Uterus (tissue), 4 donors: ENCODE results near the gene ODR4. TPM values are rescaled to one million over a fixed set of nuclear protein-coding genes. Genes with fewer than 3 reads are reported as not detected.

Experiments used
- DNase-seq, 2 donors: peaks; one replicate each; pipeline ENCODE4 v3.0.0-alpha.2; 2019 to 2020
- H3K27ac ChIP-seq, 2 donors: fragments of 200-600 bp; sonication (generic); 1 replicate in 1 of 2; 2 replicates in 1 of 2; pipeline ENCODE4 v1.5.1; 2016 to 2018
- H3K27me3 ChIP-seq, 2 donors: fragments of 200-600 bp; sonication (generic); one replicate each; pipeline ENCODE4 v1.5.1; 2018 to 2019; ENCODE audit warnings: control low read depth in 1 of 2
- H3K36me3 ChIP-seq, 2 donors: fragments of 200-600 bp; sonication (generic); one replicate each; pipeline ENCODE4 v1.5.1; 2019; ENCODE audit warnings: control low read depth in 1 of 2
- H3K4me1 ChIP-seq, 2 donors: fragments of 200-600 bp; sonication (generic); one replicate each; pipeline ENCODE4 v1.5.1; 2018 to 2019; ENCODE audit warnings: control low read depth in 1 of 2
- H3K4me3 ChIP-seq, 2 donors: fragments of 200-600 bp; sonication (generic); 1 replicate in 1 of 2; 2 replicates in 1 of 2; pipeline ENCODE4 v1.5.1; 2018 to 2019; ENCODE audit warnings: mild to moderate bottlenecking in 1 of 2
- H3K9me3 ChIP-seq, 2 donors: fragments of 200-600 bp; sonication (generic); one replicate each; pipeline ENCODE4 v1.5.1; 2019; ENCODE audit warnings: control low read depth in 1 of 2
- CTCF ChIP-seq, 4 experiments: fragments of 200-600 bp in 2 of 4; fragments of 450-650 bp in 2 of 4; sonication (generic) in 2 of 4; IDR thresholded peaks; one replicate each; pipeline ENCODE4 v1.5.1; 2016 to 2019; ENCODE audit warnings: antibody characterized with exemption in 4 of 4, mild to moderate bottlenecking in 2 of 4, moderate library complexity in 1 of 4
- intact Hi-C: fragments of 100-400 bp; cut with DNase I; formaldehyde crosslinking; loops from one replicate; pipeline ENCODE4 v1.15.1; 2023; ENCODE audit warnings: low total_unique reads
- total RNA-seq, 4 donors: library from RNA; depleted of rRNA in 3 of 4; stranded (reverse); fragments of >200 nt in 3 of 4; gene quantifications; one replicate each; pipeline versions ENCODE4 v1.1.0 to v1.2.4, GENCODE V29; 2014 to 2023
- donor health status: DM: yes; HTN: yes; CAD: no.

ODR4 gene
- total RNA-seq, 4 donors from 2014 or later, result 4.6 to 39.4 (median 17.7) TPM

GRCh38 chr1:186465946-186466345 lies 90.3 kb downstream of the ODR4 start:
- intact Hi-C loops, result no loop called here
- DNase-seq, result no peak
- no peak for TF ChIP-seq CTCF (IDR thresholded peaks at IDR 0.05)
- Histone ChIP-seq H3K27ac (no peak overlapping the region), H3K9me3 (no peaks in the 10 kb centered on the region), H3K36me3 (no peaks in the 10 kb centered on the region), H3K4me3 (no peak overlapping the region), H3K27me3 (no peaks in the 10 kb centered on the region), H3K4me1 (no peaks in the 10 kb centered on the region)

Other genes with a start within 250 kb of the ODR4 start
- gene PRG4, start 79.6 kb upstream of the ODR4 start, total RNA-seq, result 1 to 10 TPM in 1 of 4 donors, under 1 TPM in 2, not detected in 1; 0.07 to 2.1 (median 0.29) TPM
- 100 to 1,000 TPM in 2 of 4 donors, 10 to 100 TPM in 2; 33.8 to 165 (median 83.1) TPM for gene TPR, start 585 bp upstream of the ODR4 start, total RNA-seq
- gene PDC, start 85.3 kb downstream of the ODR4 start, total RNA-seq, result not detected